22Rv1 (cell line): ENCODE data around the gene TCF15.

ENCODE experiments used
- CTCF ChIP-seq: fragments of 450-650 bp; IDR thresholded peaks from 2 replicates; pipeline ENCODE4 v1.5.1; 2017; ENCODE audit warnings: mild to moderate bottlenecking
- ZFX ChIP-seq: fragments of 450-650 bp; IDR thresholded peaks from 2 replicates; pipeline ENCODE4 v1.6.1; 2017; ENCODE audit warnings: antibody characterized with exemption, borderline replicate concordance

- TF ChIP-seq CTCF (no peak), ZFX (no peak)
Measured at GRCh38 chr20:652615-653109, 42.6 kb upstream of the TCF15 start.
